T-helper 1 cell treated with Interleukin-12 subunit alpha and Interleukin-12 subunit beta and Interleukin-4 antibody, amounts not matched to agents 30 μg/mL and 1 μg/mL, for 36 hours (primary cell): ENCODE results near the gene VWA8.
"Not testable (repeated sequence)": the region's sequence is repeated elsewhere in the genome, so short reads cannot be mapped to it uniquely, and the experiment has no call there.

ENCODE experiments used
- H3K27ac Mint-ChIP-seq: one replicate; pipeline ENCODE4 v1.8.0; 2021; ENCODE audit warnings: mild to moderate bottlenecking, mixed read lengths
- H3K27me3 Mint-ChIP-seq: one replicate; pipeline ENCODE4 v1.8.0; 2021; ENCODE audit warnings: low read depth, mixed read lengths
- H3K36me3 Mint-ChIP-seq: one replicate; pipeline ENCODE4 v1.8.0; 2021; ENCODE audit warnings: low read depth, mixed read lengths
- H3K4me1 Mint-ChIP-seq: one replicate; pipeline ENCODE4 v1.8.0; 2021; ENCODE audit warnings: low read depth, mixed read lengths
- H3K4me3 Mint-ChIP-seq: one replicate; pipeline ENCODE4 v1.8.0; 2021; ENCODE audit warnings: mild to moderate bottlenecking, moderate library complexity, mixed read lengths
- H3K9me3 Mint-ChIP-seq: one replicate; pipeline ENCODE4 v1.8.0; 2021; ENCODE audit warnings: mixed read lengths

The VWA8 gene

GRCh38 chr13:41590643-41591042 lies 370.3 kb downstream of the VWA8 start:
- Mint-ChIP-seq H3K36me3 (peaks cover 11% of the 10 kb centered on the region), H3K27me3 (no peaks in the 10 kb centered on the region), H3K9me3 (no peaks in the 10 kb centered on the region), H3K4me3 (no peak overlapping the region), H3K27ac (peak overlapping the region; percentile 50), H3K4me1 (peaks cover 6% of the 10 kb centered on the region)

- H3K4me1 Mint-ChIP-seq = peaks cover 6% of the 10 kb centered on the region
- H3K27ac Mint-ChIP-seq = peak overlapping the region; percentile 50
- no peaks in the 10 kb centered on the region for H3K9me3 Mint-ChIP-seq
- peaks cover 11% of the 10 kb centered on the region for H3K36me3 Mint-ChIP-seq
- no peaks in the 10 kb centered on the region for H3K27me3 Mint-ChIP-seq
- no peak overlapping the region for H3K4me3 Mint-ChIP-seq
Measured at GRCh38 chr13:41590122-41590521, 370.8 kb downstream of the VWA8 start.

DNA sequence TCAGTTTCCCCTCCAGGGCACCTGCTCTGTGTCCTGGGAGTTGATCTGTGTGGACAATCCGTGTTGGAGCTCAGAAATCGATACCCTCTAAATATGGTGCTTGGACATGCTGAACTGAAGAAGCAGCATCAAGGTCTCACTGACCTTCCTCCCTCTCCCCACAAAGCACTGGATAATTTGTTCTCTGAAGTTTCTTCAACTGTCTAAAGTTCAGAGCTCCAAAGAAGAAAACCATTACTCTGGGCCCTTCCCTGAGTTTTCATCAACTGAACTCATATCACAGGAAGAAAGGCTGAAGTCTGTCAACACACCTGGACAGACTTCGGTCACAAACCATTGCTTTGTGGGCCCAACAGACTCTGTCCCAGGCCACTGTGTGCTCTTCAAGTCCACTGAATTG lies 371.5 kb downstream of the VWA8 start:
- Mint-ChIP-seq H3K36me3 (peaks cover 11% of the 10 kb centered on the region), H3K27ac (no peak overlapping the region), H3K9me3 (no peaks in the 10 kb centered on the region), H3K4me3 (no peak overlapping the region), H3K4me1 (peaks cover 6% of the 10 kb centered on the region), H3K27me3 (no peaks in the 10 kb centered on the region)

DNA sequence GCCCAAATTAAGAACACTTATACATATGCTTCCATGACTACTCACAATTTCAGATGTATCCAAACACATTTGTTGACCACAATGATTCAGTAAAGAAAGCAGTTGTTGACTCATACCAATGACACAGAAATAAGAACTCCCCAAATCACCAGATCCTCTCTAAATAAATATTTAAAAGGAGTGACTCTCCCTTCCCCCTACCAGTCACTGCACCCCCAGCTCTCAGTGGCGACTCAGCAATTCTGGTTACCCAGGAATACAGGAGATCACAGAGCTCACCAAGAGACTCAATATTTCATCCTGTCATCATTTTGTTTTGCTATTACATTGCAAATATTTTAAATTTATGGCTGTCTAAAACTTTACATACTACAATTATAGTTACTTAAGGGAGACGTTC lies 372.0 kb downstream of the VWA8 start:
- Mint-ChIP-seq H3K4me1 (peaks cover 6% of the 10 kb centered on the region), H3K27ac (peak overlapping the region; percentile 41), H3K27me3 (no peaks in the 10 kb centered on the region), H3K4me3 (no peak overlapping the region), H3K36me3 (peaks cover 11% of the 10 kb centered on the region), H3K9me3 (no peaks in the 10 kb centered on the region)

DNA sequence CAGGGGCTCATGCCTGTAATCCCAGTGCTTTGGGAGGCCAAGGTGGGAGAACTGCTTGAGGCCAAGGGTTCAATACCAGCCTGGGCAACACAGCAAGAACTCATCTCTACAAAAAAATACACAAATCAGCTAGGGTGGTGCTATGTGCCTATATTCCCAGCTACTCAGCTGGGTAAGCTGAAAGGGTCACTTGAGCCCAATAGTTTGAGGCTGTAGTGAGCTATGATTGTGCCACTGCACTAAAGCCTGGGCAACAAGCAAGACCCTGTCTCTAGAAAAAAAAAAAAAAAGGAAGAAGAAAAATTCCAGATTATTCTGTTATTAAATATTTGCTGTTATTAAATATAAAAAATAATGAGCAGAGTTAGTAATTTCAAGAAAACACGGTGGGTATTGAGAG lies 372.5 kb downstream of the VWA8 start:
- Mint-ChIP-seq H3K9me3 (no peaks in the 10 kb centered on the region), H3K4me3 (no peak overlapping the region), H3K4me1 (peaks cover 6% of the 10 kb centered on the region), H3K27ac (no peak overlapping the region), H3K27me3 (no peaks in the 10 kb centered on the region), H3K36me3 (peaks cover 11% of the 10 kb centered on the region)

DNA sequence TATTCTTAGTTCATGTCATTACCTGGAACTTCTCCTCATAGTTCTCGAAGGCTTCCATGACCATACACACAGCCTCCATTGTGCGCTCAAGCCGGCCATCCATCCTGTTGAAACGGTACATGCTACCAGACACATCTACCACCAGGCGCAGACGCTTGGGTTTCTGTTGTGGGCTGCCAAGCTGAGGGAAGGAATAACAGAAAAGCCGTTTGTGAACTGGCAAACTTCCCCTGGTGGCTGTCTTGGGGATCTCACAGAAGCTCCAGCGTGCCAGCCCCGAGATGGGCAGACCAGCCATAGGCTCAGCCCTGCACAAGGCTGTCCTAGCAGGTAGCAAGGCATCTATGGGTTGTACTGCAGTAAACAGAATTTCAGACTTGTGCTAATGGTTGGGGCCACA lies 373.4 kb downstream of the VWA8 start:
- Mint-ChIP-seq H3K27me3 (no peaks in the 10 kb centered on the region), H3K9me3 (no peaks in the 10 kb centered on the region), H3K4me1 (peaks cover 6% of the 10 kb centered on the region), H3K36me3 (peaks cover 14% of the 10 kb centered on the region), H3K27ac (no peak overlapping the region), H3K4me3 (no peak overlapping the region)

- Mint-ChIP-seq H3K9me3 (no peaks in the 10 kb centered on the region), H3K27me3 (no peaks in the 10 kb centered on the region), H3K27ac (no peak overlapping the region), H3K4me1 (peaks cover 6% of the 10 kb centered on the region), H3K36me3 (peaks cover 17% of the 10 kb centered on the region), H3K4me3 (no peak overlapping the region)
Measured at GRCh38 chr13:41586216-41586615, 374.7 kb downstream of the VWA8 start.

DNA sequence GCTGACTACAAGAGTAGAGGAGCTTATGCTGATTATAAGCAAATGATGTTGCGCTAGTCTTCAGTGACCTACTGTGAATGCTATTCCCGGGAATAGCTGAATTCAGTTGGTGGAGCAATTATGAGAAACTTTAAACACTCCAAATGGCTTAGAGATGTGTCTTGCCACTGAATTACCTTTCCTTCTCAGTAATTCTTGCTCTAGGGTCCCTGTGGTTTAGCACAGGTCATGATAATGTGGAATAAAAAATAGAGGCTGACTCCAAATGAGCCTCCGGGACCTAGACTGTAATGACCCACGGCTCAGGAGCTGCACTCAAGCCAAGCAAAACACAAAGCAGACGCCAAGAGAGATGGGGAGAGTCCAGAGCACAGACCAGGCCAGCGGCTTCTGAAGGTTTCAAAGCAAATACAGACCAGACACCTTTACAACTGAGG lies 378.9 kb downstream of the VWA8 start:
- H3K4me1 Mint-ChIP-seq = peaks cover 6% of the 10 kb centered on the region
- H3K27me3 Mint-ChIP-seq = no peaks in the 10 kb centered on the region
- no peak overlapping the region for H3K4me3 Mint-ChIP-seq
- H3K9me3 Mint-ChIP-seq = no peaks in the 10 kb centered on the region
- peaks cover 10% of the 10 kb centered on the region for H3K36me3 Mint-ChIP-seq
- H3K27ac Mint-ChIP-seq = no peak overlapping the region

GRCh38 chr13:41580345-41580744 lies 380.6 kb downstream of the VWA8 start:
- H3K27me3 Mint-ChIP-seq = no peaks in the 10 kb centered on the region
- H3K4me1 Mint-ChIP-seq = peaks cover 10% of the 10 kb centered on the region
- no peak overlapping the region for H3K27ac Mint-ChIP-seq
- peaks cover 10% of the 10 kb centered on the region for H3K36me3 Mint-ChIP-seq
- H3K9me3 Mint-ChIP-seq = no peaks in the 10 kb centered on the region
- no peak overlapping the region for H3K4me3 Mint-ChIP-seq

DNA sequence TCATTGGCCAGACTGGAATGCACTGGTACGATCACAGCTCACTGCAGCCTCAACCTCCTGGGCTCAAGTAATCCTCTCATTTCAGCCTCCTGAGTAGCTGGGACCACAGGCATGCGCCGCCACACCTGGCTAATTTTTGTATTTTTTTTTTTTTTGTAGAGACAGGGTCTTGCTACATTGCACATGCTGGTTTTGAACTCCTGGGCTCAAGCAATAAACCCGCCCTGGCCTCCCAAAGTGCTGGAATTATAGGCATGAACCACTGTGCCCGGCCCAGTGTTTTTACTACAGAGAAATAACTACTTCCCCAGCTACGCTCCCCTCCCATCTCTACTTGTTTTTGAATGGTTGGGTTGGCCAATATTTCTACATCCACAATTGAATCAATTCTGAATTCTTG lies 381.0 kb downstream of the VWA8 start:
- no peak overlapping the region for H3K4me3 Mint-ChIP-seq
- H3K36me3 Mint-ChIP-seq = peaks cover 10% of the 10 kb centered on the region
- no peaks in the 10 kb centered on the region for H3K9me3 Mint-ChIP-seq
- H3K27ac Mint-ChIP-seq = no peak overlapping the region
- H3K4me1 Mint-ChIP-seq = peaks cover 10% of the 10 kb centered on the region
- no peaks in the 10 kb centered on the region for H3K27me3 Mint-ChIP-seq

GRCh38 chr13:41579168-41579567 lies 381.7 kb downstream of the VWA8 start:
- no peaks in the 10 kb centered on the region for H3K27me3 Mint-ChIP-seq
- no peak overlapping the region for H3K27ac Mint-ChIP-seq
- peaks cover 10% of the 10 kb centered on the region for H3K36me3 Mint-ChIP-seq
- peaks cover 10% of the 10 kb centered on the region for H3K4me1 Mint-ChIP-seq
- H3K9me3 Mint-ChIP-seq = no peaks in the 10 kb centered on the region
- H3K4me3 Mint-ChIP-seq = no peak overlapping the region

DNA sequence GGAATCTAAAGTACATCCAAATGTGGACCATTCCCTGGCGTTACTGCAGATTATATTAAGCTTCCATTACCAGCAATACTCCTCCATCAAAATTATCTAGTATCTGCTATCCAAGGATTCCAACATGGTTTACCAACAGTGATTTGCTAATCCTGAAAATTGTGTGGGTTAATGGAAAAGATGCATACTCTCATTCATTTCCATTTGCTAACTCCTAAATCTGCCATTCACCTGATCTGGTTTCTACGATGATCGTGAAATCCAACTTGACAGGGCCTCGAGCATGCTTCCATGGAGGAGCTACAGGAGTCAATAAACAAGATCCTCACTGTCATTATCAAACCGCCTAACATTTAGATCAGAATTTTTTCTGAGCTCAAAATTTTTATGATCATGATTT lies 382.5 kb downstream of the VWA8 start:
- no peaks in the 10 kb centered on the region for H3K27me3 Mint-ChIP-seq
- no peaks in the 10 kb centered on the region for H3K9me3 Mint-ChIP-seq
- H3K4me1 Mint-ChIP-seq = peaks cover 10% of the 10 kb centered on the region
- no peak overlapping the region for H3K4me3 Mint-ChIP-seq
- peaks cover 9% of the 10 kb centered on the region for H3K36me3 Mint-ChIP-seq
- H3K27ac Mint-ChIP-seq = no peak overlapping the region

DNA sequence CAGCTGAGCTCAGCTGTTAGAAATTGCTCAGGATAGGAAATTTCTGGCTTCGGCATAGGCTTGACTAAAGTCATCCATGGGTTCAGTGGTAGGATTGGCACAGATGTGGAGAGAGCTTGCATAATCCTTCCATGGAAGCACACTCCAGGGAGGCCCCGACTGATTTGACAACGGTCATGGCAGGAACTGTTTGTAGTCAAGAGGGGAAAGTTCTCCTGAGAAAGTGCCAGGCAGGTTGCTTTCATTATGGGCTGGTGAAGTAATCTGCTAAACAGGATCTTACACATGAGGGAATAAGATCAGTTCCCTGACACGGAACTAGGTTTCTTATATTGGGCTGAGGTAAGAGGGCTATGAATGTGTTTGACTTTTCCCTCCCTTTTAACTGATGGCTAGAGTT lies 383.5 kb downstream of the VWA8 start:
- peak overlapping the region; percentile 1 for H3K27ac Mint-ChIP-seq
- no peak overlapping the region for H3K4me3 Mint-ChIP-seq
- H3K4me1 Mint-ChIP-seq = peaks cover 10% of the 10 kb centered on the region
- H3K36me3 Mint-ChIP-seq = peaks cover 5% of the 10 kb centered on the region
- H3K9me3 Mint-ChIP-seq = no peaks in the 10 kb centered on the region
- H3K27me3 Mint-ChIP-seq = no peaks in the 10 kb centered on the region

- H3K4me1 Mint-ChIP-seq = not testable (repeated sequence)
Measured at GRCh38 chr13:41573640-41574039, 387.3 kb downstream of the VWA8 start.

DNA sequence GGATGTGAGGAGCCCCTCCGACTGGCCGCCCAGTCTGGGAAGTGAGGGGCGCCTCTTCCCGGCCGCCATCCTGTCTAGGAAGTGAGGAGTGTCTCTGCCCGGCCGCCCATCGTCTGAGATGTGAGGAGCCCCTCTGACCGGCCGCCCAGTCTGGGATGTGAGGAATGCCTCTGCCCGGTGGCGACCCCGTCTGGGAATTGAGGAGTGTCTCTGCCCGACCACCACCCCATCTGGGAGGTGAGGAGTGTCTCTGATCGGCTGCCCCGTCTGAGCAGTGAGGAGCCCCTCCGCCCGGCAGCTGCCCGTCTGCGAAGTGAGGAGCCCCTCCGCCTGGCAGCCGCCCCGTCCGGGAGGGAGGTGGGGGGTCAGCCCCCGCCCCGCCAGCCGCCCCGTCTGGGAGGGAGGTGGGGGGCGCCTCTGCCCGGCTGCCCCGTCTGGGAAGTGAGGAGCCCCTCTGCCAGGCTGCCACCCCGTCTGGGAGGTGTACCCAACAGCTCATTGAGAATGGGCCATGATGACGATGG lies 389.0 kb downstream of the VWA8 start:
- H3K9me3 Mint-ChIP-seq, H3K27ac Mint-ChIP-seq, H3K27me3 Mint-ChIP-seq, H3K4me1 Mint-ChIP-seq, H3K4me3 Mint-ChIP-seq: not testable (repeated sequence)
- H3K36me3 Mint-ChIP-seq = peaks cover 16% of the 10 kb centered on the region

More at GRCh38 chr13:41573640-41574039, 387.3 kb downstream of the VWA8 start:
- not testable (repeated sequence) for H3K9me3 Mint-ChIP-seq, H3K4me3 Mint-ChIP-seq, H3K27me3 Mint-ChIP-seq, H3K27ac Mint-ChIP-seq
- peaks cover 11% of the 10 kb centered on the region for H3K36me3 Mint-ChIP-seq

DNA sequence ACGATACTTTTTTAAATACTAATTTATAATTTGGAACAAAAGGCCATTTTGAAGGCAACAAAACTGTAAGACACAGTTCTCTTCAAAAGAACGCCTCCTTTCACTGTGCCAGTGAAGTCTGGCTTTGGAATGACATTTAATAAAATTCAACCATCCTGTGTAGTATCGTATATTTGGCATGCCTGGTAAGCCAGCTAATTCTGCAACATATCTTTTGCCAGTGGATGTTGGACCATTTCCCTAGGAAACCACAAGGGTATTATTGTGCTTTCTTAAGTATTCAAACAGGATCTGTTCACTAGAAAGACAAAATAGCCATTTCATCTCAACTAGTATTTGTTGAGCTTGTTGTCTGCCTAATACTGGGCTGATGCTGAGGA lies 391.9 kb downstream of the VWA8 start:
- H3K27ac Mint-ChIP-seq = no peak overlapping the region

More for the DNA sequence above, 391.9 kb downstream of the VWA8 start:
- Mint-ChIP-seq H3K27me3 (no peaks in the 10 kb centered on the region), H3K4me1 (no peaks in the 10 kb centered on the region), H3K9me3 (no peaks in the 10 kb centered on the region), H3K36me3 (peaks cover 15% of the 10 kb centered on the region), H3K4me3 (no peak overlapping the region)
